Measurements from ENCODE around the gene DSN1. TPM values are rescaled to one million over a fixed set of nuclear protein-coding genes. Genes with fewer than 3 reads are reported as not detected.

The DSN1 gene
- total RNA-seq, 1 donor from 2014 or later: 7.6 TPM

DNA sequence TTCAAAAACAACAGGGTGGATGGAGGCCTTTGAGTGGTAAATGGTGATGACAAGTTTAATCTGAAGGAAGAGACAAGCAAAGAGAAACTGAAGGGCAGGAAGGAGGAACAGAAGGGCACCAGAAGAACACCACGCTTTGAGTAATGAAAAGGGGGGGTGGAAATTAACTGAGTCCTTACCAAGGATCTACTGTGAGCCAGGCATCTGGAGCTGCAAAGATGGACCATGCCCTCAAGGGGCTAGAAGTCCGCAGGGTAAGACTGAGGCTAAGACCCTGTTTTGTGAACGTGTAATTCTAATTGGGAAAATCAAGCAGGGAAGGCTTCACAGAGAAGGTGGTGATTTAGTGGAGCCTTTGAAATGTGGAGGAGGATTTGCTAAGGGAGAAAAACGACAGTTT lies 29.3 kb downstream of the DSN1 start:
- H3K36me3 Mint-ChIP-seq (ENCODE audit: unreplicated experiment): no peaks in the 10 kb centered on the region
- peaks cover 20% of the 10 kb centered on the region for H3K4me1 Mint-ChIP-seq (ENCODE audit: unreplicated experiment)
- no peak for DNase-seq (ENCODE audit: extremely low spot score, unreplicated experiment)
- TF ChIP-seq, protein P1, sequence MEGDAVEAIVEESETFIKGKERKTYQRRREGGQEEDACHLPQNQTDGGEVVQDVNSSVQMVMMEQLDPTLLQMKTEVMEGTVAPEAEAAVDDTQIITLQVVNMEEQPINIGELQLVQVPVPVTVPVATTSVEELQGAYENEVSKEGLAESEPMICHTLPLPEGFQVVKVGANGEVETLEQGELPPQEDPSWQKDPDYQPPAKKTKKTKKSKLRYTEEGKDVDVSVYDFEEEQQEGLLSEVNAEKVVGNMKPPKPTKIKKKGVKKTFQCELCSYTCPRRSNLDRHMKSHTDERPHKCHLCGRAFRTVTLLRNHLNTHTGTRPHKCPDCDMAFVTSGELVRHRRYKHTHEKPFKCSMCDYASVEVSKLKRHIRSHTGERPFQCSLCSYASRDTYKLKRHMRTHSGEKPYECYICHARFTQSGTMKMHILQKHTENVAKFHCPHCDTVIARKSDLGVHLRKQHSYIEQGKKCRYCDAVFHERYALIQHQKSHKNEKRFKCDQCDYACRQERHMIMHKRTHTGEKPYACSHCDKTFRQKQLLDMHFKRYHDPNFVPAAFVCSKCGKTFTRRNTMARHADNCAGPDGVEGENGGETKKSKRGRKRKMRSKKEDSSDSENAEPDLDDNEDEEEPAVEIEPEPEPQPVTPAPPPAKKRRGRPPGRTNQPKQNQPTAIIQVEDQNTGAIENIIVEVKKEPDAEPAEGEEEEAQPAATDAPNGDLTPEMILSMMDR (IDR thresholded peaks at IDR 0.05): no peak
- H3K27ac Mint-ChIP-seq (ENCODE audit: unreplicated experiment): no peak overlapping the region
- H3K27me3 Mint-ChIP-seq (ENCODE audit: unreplicated experiment): no peaks in the 10 kb centered on the region
- H3K9me3 Mint-ChIP-seq (ENCODE audit: unreplicated experiment): no peaks in the 10 kb centered on the region
- peak overlapping the region; percentile 56 for H3K4me3 Mint-ChIP-seq (ENCODE audit: unreplicated experiment)

DNA sequence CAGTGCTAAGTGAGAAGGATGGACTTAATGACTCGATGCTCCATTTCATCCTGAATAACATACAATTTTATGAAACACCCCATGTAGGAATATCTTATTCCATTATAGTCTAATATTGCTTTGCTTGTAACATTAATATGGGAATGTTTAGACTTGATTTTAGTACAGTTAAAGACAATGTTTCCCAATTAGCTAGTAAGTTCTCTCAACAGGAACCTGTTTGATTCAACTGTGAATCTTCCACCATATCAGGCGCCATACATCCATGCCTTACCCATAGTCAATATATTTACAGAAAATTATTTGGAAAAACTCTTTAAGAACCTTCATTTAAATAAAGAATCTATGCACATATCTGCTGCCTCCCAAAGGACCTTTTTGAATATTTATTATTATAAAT lies 31.0 kb downstream of the DSN1 start:
- peaks cover 20% of the 10 kb centered on the region for H3K4me1 Mint-ChIP-seq (ENCODE audit: unreplicated experiment)
- no peak for DNase-seq (ENCODE audit: extremely low spot score, unreplicated experiment)
- TF ChIP-seq, protein P1 (IDR thresholded peaks at IDR 0.05): no peak
- H3K36me3 Mint-ChIP-seq (ENCODE audit: unreplicated experiment): no peaks in the 10 kb centered on the region
- H3K27me3 Mint-ChIP-seq (ENCODE audit: unreplicated experiment): no peaks in the 10 kb centered on the region
- H3K27ac Mint-ChIP-seq (ENCODE audit: unreplicated experiment): no peak overlapping the region
- H3K4me3 Mint-ChIP-seq (ENCODE audit: unreplicated experiment): no peak overlapping the region
- no peaks in the 10 kb centered on the region for H3K9me3 Mint-ChIP-seq (ENCODE audit: unreplicated experiment)

DNA sequence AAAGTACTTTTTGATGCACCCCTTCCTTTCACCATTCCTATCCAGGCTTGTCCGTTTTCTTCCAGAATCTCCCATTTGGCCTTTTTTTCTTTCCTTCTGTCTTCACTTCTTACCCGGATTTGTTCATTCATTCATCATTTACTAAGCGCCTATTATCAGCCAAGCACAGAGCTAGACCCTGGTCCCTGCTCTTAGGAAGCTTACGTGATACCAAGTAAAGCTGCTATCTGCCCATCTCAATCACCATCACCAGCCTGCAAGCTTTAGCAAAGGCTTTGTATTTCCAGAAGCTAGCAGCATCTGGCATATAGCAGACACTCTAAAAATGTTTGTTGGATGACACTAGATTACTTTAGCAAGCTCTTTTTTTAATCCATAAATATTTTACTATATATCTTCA lies 32.5 kb downstream of the DSN1 start:
- Mint-ChIP-seq H3K27me3 (ENCODE audit: unreplicated experiment) (no peaks in the 10 kb centered on the region), H3K4me1 (ENCODE audit: unreplicated experiment) (peaks cover 17% of the 10 kb centered on the region), H3K4me3 (ENCODE audit: unreplicated experiment) (no peak overlapping the region), H3K36me3 (ENCODE audit: unreplicated experiment) (no peaks in the 10 kb centered on the region), H3K9me3 (ENCODE audit: unreplicated experiment) (no peaks in the 10 kb centered on the region), H3K27ac (ENCODE audit: unreplicated experiment) (no peak overlapping the region)
- DNase-seq (ENCODE audit: extremely low spot score, unreplicated experiment): no peak
- TF ChIP-seq, protein P1 (IDR thresholded peaks at IDR 0.05): no peak

DNA sequence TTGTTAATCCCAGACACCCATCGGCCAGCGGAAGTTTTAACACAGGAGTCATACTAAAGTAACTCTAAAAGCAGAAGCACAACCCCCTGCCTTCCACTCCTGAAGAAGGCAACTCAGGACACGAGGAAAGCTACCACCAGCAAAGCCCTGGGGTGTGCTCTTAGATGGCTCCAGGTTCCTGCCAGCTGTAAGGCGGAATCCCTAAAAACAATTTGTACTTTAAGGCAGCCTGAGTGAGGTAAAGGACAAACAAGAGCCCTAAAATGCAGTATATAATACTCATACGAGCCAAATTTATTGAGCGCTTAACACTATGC lies 36.4 kb downstream of the DSN1 start:
- no peaks in the 10 kb centered on the region for H3K36me3 Mint-ChIP-seq (ENCODE audit: unreplicated experiment)
- H3K27ac Mint-ChIP-seq (ENCODE audit: unreplicated experiment): no peak overlapping the region
- TF ChIP-seq, protein P1 (IDR thresholded peaks at IDR 0.05): no peak
- H3K9me3 Mint-ChIP-seq (ENCODE audit: unreplicated experiment): no peaks in the 10 kb centered on the region
- no peak overlapping the region for H3K4me3 Mint-ChIP-seq (ENCODE audit: unreplicated experiment)
- no peak for DNase-seq (ENCODE audit: extremely low spot score, unreplicated experiment)
- H3K27me3 Mint-ChIP-seq (ENCODE audit: unreplicated experiment): no peaks in the 10 kb centered on the region
- peaks cover 10% of the 10 kb centered on the region for H3K4me1 Mint-ChIP-seq (ENCODE audit: unreplicated experiment)

DNA sequence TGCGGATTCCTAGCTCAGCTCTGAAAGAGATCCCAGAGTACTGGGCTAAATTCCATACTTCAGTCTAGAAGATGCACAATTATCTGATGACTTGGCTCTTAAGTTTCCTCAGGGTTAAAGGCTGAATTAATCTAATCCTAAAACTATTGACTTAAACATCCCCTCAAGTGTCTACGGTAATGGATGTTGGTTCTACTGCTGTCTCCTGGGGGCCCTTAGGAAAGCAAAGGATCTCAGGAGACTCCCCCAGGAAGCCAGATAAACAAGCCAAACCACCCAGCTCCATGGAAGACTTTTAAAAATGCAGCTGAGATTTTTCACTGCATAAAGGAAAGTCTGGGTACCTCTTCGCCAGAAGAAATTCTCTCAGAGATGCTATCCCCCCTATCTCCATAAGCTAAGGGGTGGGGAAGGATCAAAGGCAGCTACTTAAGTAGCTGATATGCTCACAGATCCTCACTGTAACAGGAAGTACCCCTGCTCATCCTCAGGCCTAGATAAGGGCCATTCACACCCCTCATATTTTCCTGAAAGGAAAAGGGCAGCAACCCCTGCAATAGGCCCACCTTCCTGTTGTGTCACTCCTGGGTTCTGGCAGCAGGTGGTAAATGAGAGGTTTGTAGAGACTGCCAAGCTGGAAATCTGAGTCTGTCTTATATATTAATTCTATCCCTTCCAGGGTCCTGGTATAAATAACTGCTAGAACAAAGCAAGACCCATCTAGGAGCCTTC lies 36.9 kb downstream of the DSN1 start:
- Mint-ChIP-seq H3K36me3 (ENCODE audit: unreplicated experiment) (no peaks in the 10 kb centered on the region), H3K4me1 (ENCODE audit: unreplicated experiment) (peaks cover 10% of the 10 kb centered on the region), H3K27ac (ENCODE audit: unreplicated experiment) (no peak overlapping the region), H3K27me3 (ENCODE audit: unreplicated experiment) (no peaks in the 10 kb centered on the region), H3K4me3 (ENCODE audit: unreplicated experiment) (no peak overlapping the region), H3K9me3 (ENCODE audit: unreplicated experiment) (no peaks in the 10 kb centered on the region)
- no peak for DNase-seq (ENCODE audit: extremely low spot score, unreplicated experiment)
- TF ChIP-seq, protein P1 (IDR thresholded peaks at IDR 0.05): no peak
